IPS-NIHi7 (cell line): ENCODE data around the gene PDXP.
"Not testable (repeated sequence)": the region's sequence is repeated elsewhere in the genome, so short reads cannot be mapped to it uniquely, and the experiment has no call there.

ENCODE experiments used
- DNase-seq: peaks from one replicate; pipeline ENCODE4 v3.0.0; 2012; ENCODE audit warnings: mixed read lengths; ENCODE audit errors: extremely low spot score

The PDXP gene

DNA sequence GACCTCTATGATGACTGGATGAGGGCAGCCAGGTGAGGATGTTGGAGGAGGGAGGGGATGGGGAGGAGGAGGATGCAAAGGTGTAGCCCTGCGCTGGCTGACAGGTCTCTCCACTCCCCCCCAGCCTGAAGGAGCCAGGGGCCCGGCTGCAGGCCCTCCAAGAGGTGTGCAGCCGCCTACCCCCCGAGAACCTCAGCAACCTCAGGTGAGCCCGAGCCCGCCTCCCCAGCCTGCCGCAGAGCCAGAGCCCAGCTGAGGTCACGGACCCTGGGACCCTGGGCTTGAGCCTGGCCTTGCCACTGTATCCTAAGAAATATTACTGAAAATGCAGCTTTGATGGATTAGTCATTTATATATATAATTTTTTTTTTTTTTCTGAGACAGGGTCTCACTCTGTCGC lies 11.2 kb upstream of the PDXP start:
- DNase-seq, result no peak

DNA sequence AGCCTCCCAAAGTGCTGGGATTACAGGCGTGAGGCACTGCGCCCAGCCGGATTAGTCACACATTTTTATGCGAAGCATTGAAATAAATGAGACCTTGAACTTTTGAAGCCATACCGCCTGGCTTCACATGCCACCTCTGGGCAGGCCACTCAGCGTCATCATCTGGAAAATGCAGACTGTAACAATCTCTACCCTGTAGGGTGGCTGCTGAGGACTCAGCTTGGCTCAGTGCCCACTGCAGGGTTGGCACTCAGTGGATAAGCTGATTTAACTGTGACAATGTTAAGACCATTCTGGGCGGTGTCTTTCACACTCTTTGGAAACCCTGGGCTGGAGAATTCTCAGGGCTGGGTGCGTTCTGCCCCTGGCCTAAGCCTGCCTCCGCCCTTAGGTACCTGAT lies 10.6 kb upstream of the PDXP start:
- DNase-seq, result no peak

DNA sequence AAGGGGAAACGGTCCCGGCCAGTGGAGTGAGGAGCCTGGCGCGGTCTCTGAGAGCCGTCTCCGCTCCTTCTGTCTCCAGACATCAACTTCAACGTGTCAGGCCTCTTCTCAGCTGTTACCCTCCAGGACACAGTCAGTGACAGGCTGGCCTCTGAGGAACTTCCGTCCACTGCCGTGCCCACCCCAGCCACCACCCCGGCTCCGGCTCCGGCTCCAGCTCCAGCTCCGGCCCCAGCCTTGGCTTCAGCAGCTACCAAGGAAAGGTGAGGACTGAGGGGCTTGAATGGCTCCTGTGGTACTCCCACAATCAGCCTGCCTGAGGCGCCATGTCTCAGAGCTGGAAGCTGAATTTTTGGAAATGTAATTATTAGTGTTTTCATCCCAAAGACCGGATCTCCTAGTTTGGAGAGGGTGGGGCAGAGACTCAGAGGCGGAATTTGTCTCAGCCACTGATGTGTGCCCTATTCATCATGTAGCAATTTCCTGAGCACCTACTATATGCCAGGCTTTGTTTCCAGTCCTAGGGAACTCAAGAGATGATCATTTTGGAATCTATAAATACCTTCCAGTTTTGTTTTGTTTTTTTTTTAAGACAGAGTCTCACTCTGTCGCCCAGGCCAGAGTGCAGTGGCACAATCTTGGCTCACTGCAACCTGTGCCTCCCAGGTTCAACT lies 7.9 kb upstream of the PDXP start:
- DNase-seq, result no peak

DNA sequence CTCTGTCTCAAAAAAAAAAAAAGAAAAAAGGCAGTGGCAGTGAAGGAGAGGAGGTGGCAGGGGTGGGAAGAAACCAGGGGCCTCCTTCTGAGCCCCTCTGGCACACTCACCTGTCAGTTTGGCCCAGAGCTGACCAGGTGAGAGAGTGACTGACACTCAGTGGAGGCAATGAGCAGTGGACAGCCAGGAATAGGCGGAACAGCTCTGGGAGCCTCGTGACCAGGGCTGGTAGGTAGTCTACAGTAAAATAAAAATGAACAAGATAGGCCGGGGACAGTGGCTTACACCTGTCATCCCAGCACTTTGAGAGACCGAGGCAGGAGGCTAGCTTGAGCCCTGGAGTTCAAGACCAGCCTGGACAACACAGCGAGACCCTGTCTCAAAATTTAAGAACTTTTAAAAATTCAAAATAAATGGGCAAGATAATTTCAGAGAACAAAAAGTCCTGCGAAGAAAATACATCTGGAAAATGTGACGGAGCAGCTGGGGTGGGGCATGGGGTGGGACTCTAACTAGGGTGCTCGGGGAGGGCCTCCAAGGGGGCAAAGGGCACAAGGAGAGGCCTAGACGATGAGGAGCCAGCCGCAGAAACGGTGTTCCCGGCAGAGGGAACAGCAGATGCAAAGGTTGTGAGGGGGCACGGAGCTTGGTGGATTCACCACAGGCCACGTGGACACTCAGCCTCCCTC lies 3.8 kb upstream of the PDXP start:
- DNase-seq, result no peak

DNA sequence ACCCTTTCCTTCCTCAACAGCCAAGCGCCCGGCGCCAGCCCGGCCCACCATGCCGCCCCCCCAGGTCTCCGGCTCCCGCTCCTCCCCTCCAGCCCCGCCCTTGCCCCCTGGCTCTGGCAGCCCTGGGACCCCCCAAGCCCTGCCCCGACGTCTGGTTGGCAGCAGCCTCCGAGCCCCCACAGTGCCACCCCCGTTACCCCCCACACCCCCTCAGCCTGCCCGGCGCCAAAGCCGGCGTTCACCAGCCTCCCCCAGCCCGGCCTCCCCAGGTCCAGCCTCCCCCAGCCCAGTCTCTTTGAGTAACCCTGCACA lies 3.3 kb upstream of the PDXP start:
- no peak for DNase-seq

DNA sequence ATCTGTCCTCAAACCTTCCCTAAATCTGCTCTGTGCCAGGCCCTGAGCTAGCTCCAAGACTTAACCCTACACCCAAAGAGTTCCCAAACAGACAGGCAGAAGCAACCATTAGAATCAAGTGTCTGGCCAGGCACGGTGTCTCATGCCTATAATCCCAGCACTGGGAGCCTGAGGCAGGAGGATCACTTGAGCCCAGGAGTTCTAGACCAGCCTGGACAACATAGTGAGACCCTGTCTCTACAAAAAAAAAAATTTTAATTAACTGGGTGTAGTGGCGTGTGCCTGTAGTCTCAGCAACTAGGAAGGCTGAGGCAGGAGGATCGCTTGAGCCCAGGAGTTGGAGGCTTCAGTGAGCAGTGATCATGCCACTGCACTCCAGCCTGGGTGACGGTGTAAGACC lies 1.9 kb upstream of the PDXP start:
- DNase-seq, result not testable (repeated sequence)

DNA sequence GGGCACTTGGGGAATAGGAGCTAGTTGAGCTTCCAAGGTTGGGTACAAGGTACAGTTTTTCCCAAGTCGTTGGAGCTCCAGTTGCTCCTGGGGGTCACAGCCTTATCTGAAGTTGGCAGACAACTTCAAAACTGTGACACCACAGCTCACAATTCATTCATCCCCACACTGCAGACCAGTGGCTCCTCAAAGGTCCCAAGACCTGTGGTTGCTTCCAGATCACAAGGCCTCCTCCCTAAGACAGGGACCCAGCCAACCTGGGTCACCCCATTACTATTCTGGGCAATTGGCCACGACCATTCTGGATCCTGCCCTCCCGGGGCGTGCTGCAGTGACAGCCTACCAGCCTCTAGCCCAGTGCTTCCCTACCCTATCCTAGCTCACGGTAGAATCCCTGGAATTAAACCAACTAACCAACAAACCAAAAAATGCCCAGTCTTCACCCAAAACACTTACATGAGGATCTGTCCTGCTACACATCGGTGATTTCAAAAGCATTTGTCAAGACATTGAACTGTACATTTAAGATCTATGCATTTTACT lies 862 bp upstream of the PDXP start:
- DNase-seq, result peak; percentile 46

DNA sequence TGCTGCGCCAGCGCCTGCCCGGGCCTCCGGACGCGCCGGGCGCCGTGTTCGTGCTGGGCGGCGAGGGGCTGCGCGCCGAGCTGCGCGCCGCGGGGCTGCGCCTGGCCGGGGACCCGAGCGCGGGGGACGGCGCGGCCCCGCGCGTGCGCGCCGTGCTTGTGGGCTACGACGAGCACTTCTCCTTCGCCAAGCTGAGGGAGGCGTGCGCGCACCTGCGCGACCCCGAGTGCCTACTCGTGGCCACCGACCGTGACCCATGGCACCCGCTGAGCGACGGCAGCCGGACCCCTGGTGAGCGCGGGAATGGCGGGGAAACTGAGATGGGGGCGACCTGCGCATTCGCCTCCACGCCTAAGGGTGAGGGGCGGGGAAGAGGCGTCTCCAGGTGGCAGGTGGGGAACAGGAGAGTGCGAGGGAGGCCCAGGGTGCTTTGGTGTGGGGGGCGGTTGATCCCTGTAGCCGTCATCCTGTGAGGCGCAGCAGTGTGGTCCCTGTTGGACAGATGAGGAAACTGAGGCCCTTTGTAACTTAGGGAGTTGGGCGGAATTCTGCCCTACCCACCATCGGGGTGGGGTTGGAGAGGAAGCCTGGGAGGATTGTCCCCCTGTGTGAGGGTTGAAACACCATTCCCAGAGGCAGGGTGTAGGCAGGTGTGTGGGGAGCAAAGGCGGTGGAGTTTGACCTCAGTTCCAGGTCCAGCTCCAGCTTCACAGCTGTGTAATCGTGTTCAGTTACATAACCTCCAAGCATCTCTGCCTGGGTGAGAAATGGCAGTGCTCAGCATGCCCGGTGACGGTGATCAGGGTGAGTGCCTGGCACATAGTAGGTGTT lies 758 bp downstream of the PDXP start:
- no peak for DNase-seq

DNA sequence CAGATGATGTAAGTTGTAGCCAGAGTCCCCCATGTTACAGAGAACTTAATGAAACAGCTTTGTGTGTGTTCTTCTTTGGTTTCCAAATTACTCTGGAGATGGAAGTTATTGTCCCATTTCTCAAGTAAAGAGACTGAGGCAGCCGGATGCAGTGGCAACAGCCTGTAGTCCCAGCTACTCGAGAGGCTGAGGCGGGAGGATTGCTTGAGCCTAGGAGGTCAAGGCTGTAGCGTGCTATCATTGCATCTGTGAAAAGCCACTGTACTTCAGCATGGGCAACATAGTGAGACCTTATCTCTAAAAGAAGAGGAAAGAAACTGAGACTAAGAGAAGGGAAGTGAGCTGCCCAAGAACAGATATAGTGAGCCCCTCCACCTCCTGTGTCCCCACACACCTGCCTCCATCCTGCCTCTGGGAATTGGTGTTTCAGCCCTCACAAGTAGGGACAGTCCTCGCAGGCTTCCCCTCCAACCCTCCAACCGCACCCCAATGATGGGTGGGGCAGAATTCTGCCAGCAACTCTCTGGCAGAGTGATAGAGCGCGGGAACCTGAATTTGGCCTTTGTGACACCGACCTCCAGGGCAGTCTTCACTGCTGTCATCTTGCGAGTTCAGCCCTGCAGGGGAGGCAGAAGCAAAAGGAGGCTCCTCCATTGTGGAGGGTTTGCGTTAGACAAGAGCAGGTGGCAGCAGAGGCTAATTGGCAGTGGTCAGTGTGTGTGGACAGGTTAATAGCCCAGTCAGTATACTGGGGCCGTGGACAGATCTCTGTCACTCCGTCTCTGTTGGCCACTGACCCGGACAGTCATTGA lies 1.6 kb downstream of the PDXP start:
- DNase-seq, result no peak

DNA sequence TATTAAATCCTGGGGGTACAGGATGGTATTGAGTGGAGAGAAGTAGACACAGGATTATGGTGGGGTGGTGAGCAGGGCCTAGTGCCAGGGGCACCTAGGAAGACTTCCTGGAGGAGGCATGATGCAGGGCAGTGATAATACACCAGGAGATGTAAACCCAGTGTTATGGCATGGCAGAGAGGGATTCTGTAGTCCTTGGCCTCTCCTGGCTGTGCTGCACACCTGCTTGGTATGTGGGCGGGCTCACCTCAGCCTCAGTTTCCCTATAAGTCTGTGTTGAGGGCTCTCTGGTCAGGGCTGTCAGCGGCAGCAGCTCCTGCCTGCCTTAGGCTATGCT lies 2.2 kb downstream of the PDXP start:
- no peak for DNase-seq

DNA sequence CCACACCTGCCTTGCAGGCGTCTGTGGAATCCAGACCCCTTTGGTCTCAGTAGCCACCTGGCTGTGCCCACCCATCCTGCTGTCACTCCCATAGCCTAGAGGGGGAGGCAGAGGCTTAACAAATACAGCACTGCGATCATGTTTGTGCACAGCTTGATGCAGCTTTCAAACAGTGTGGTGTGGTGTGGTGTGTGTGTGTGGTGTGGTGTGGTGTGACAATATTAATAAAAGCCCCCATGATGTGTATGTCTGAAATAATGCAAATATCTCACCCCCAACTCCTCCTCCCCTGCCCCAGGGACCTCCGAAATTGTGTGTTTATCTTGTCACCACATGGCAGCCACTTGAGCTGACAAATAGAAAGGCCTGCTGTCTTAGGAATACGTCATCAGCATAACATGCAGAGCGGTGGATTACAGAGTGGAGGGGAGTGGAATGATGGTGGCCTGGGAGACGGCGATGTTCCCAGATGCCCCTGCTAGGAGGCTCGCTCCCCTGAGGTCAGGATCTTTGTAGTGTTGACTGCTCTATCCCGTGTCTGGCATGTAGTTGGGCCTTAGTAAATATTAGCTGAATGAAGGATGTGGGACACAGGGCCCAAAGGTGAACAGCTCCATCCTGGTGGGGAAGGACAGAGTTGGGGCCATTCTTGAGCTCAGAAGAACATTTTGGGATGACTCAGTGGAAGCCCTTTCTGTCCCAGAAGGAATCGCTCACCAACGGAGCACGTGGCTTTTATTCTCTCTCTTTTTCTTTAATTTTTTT lies 2.8 kb downstream of the PDXP start:
- no peak for DNase-seq

DNA sequence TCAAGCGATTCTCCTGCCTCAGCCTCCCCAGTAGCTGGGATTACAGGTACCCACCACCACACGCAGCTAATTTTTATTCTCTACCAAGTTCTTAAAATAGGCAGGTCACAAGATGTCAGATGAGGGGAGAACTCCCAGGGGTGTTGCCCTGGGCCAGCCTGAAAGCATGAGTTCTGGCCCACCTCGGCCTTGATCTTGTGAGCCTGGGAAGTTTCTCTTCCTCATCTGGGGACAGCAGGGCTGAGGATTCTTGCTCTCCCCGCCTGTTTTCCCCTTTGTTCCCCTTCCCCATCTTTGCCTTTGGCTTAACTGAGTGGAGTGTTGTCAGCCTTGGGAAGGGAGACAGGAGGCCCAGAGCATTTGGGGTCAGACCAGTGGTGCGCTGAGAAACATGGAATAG lies 3.5 kb downstream of the PDXP start:
- DNase-seq, result no peak

DNA sequence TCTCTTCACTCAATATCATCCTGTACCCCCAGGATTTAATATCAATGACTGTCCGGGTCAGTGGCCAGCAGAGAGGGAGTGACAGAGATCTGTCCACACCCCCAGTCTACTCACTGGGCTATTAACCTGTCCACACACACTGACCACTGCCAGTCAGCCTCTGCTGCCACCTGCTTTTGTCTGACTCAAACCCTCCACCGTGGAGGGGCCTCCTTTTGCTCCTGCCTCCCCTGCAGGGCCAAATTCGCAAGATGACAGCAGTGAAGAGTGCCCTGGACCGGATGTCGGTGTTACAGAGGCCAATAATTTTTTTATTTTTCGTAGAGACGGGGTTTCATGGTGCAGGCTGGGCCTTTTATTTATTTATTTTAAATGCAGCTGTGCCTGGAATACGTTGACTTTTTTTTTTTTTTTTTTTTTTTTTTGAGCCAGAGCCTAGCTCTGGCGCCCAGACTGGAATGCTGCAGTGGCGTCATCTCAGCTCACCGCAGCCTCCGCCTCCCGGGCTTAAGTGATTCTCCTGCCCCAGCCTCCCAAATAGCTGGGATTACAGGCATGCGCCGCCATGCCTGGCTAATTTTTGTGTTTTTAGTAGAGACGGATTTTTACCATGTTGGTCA lies 5.1 kb downstream of the PDXP start:
- DNase-seq, result no peak

DNA sequence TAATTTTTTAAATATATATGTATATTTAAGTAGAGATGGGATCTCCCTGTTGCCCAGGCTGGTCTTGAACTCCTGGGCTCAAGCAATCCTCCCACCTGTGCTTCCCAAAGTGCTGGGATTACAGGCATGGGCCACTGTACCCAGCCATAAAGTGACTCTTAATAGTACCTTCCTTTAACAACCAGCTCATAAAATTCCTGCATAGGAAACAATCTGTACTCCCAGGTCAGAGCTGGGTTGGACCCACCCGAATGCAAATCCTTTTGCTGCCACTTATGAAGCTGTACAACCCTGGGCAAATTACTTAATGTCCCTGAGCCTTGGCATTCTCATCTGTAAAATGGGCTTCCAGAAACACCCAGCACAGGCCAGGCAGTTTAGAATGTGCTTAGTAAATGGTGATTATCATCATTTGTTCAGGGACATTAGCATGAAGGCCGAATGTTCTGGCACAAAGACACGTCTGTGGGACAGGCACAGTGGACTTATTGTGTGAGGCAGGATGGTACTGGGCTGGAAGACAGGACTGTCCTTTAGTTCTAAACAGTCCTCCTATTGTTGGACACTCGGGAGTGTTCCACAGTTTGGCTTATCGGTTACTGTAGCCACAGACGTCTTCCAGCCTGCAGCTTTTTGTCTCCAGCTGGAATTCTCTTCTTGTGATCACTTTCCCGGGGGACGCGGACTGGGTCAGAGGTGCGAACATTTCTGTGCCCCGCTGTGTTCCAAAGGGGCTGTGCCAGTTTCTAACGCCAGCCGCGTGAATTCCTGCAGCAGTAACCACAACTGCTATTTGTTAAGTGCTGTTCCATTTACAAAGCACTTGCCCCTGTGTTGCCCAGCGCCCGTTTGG lies 6.0 kb downstream of the PDXP start:
- DNase-seq, result no peak

DNA sequence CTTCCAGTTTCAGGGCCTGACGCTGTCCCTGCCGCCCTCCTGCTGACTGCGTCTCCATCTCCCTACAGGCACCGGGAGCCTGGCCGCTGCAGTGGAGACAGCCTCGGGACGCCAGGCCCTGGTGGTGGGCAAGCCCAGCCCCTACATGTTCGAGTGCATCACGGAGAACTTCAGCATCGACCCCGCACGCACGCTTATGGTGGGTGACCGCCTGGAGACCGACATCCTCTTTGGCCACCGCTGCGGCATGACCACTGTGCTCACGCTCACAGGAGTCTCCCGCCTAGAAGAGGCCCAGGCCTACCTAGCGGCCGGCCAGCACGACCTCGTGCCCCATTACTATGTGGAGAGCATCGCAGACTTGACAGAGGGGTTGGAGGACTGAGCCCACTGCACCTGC lies 7.0 kb downstream of the PDXP start:
- no peak for DNase-seq

DNA sequence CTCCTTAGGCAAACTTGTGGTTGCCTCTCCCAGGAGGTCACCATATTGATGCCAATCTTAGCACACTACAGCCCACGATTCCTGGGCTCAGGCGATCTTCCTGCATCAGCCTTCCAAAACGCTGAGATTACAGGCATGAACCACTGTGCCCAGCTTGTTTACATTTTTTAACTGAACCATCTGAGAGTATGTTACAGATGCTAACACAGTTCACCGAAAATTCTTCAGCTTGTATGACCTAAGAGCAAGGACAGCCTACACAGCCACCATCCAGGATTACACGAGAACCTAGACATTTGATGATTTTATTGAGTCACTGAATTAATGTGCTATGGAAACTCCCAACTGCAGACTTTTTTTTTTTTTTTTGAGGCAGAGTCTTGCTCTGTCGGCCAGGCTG lies 11.1 kb downstream of the PDXP start:
- no peak for DNase-seq

DNA sequence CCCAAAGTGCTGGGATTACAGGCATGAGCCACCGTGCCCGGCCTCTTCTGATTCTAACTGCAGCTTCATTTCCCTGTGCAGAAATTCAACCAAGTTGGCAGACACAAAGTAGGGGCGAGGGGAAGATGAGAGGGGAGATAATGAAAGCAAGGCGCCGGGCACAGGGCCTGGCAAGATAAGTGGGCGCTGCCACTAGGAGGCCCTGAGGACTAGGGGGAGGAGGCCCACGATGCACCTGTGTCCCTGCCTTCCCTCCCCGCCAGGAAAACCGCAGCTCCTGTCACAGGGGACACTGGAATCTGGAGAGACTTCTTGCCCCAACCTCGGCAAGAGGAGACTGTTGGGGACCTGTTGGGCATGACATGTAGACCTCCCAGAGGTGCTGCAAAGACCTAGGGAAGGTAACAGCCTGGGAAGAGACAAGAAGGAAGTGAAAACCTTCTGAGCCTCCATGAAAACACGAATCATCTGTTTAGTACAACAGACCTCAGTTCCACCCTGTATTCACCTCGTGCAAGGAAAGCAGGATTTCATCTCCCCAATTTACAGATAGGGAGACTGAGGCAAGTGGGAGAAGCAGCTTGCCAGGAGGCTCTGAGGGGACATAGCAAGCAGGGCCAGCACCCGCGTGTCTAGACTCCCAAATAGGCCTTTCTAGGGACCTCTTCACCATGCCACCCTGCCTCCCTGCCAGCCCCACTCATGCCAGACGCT lies 13.8 kb downstream of the PDXP start:
- no peak for DNase-seq

DNA sequence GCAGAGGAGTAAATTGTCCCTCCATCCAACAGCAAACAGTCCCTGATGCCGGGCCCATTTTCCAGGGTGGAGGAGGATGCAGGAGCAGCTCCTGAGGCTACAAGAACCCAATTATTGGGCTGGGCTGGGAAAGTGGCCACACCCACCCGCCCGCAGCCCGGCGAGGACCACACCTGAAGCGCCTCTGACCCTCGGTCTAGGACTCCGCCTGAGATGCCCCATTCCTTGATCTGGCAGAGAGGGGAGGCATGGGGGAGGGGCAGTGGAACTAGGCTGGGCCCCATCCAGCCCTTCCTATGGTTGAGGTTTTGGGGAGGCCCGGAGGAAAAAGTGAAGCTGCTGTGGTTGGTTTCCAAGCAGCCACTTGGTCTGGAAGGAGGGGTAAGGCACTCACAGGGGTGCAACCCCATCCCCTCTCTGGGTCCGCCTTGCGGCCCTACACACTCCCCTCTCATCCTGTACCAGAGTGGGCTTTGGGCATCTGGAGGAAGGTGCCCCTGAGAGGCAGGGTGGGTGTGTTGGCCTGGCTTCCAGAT lies 14.5 kb downstream of the PDXP start:
- DNase-seq, result no peak

DNA sequence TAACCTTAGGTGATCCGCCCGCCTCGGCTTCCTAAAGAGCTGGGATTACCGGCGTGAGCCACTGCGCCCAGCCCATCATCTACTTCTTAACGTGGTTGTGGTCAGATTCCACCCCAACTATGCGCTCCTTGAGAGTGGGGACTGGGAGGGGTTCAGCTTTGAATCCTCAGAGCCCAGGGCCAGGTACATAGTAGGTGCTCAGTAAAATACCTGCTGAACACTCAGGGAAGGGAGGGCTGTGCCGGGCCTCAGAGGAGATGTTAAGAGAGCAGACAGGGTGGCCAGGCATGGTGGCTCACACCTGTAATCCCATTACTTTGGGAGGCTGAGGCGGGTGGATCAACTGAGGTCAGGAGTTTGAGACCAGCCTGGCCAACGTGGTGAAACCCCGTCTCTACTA lies 15.7 kb downstream of the PDXP start:
- DNase-seq, result no peak
